Measurements from ENCODE around the gene PDIK1L. TPM values are rescaled to one million over a fixed set of nuclear protein-coding genes. Genes with fewer than 3 reads are reported as not detected.

The PDIK1L gene
- polyA plus RNA-seq, 3 donors: 1.2 to 2.5 (median 2.3) TPM

- no peak for DNase-seq
- intact Hi-C loops (cut with micrococcal nuclease): no loop called here
- WGBS (ENCODE audit: insufficient coverage): 90% methylated on average over 2 of the region's 2 CpGs
- H3K4me1 Mint-ChIP-seq: peaks cover 1% of the 10 kb centered on the region
- Histone ChIP-seq H3K9ac (ENCODE audit: insufficient read depth, low read length, poor library complexity, severe bottlenecking) (no peak overlapping the region), H3K79me2 (ENCODE audit: insufficient read depth, low read length) (no peaks in the 10 kb centered on the region), H3K4me1 (ENCODE audit: control insufficient read depth in 1 of 2, insufficient read depth in 2 of 2, low read length in 2 of 2) (no peaks in the 10 kb centered on the region), H3K36me3 (replicated peaks in 1 of 2; ENCODE audit: control insufficient read depth in 1 of 2, insufficient read depth in 2 of 2, low read length in 2 of 2) (no peaks in the 10 kb centered on the region), H2AFZ (ENCODE audit: insufficient read depth, low read depth, low read length, poor library complexity, severe bottlenecking) (no peak overlapping the region), H3K4me3 (replicated peaks in 1 of 3; ENCODE audit: low read depth in 2 of 3, low read length in 3 of 3) (no peak overlapping the region), H3K27me3 (ENCODE audit: control insufficient read depth in 2 of 2, insufficient read depth in 2 of 2, low read length in 2 of 2) (peaks cover 0 to 3% of the 10 kb centered on the region in 2 donors), H4K20me1 (ENCODE audit: insufficient read depth, low read length) (no peaks in the 10 kb centered on the region), H3K4me2 (replicated peaks; ENCODE audit: extremely low read depth, low read length, poor library complexity, severe bottlenecking) (no peak overlapping the region), H3K9me3 (replicated peaks in 1 of 2; ENCODE audit: control insufficient read depth in 1 of 2, insufficient read depth in 1 of 2, low read length in 2 of 2) (no peaks in the 10 kb centered on the region), H3K27ac (ENCODE audit: low read depth in 1 of 2, low read length in 2 of 2) (no peak overlapping the region)
- peaks cover 0 to under 1% (median 0%) of the 10 kb centered on the region in 7 donors for H3K9me3 Mint-ChIP-seq
- no peak overlapping the region for H3K27ac Mint-ChIP-seq
- H3K27me3 Mint-ChIP-seq (ENCODE audit: low read depth in 3 of 3): peaks cover 3 to 15% (median 13%) of the 10 kb centered on the region in 3 donors
- TF ChIP-seq CTCF (IDR thresholded peaks at IDR 0.05): no peak
- no peaks in the 10 kb centered on the region for H3K36me3 Mint-ChIP-seq
- no peak overlapping the region for H3K4me3 Mint-ChIP-seq
Measured at GRCh38 chr1:26084844-26085243, 26.8 kb upstream of the PDIK1L start.

- Histone ChIP-seq H3K79me2 (ENCODE audit: insufficient read depth, low read length) (no peaks in the 10 kb centered on the region), H3K27ac (ENCODE audit: low read depth in 1 of 2, low read length in 2 of 2) (no peak overlapping the region), H3K9ac (ENCODE audit: insufficient read depth, low read length, poor library complexity, severe bottlenecking) (no peak overlapping the region), H3K4me1 (ENCODE audit: control insufficient read depth in 1 of 2, insufficient read depth in 2 of 2, low read length in 2 of 2) (no peaks in the 10 kb centered on the region), H3K36me3 (replicated peaks in 1 of 2; ENCODE audit: control insufficient read depth in 1 of 2, insufficient read depth in 2 of 2, low read length in 2 of 2) (no peaks in the 10 kb centered on the region), H3K4me2 (replicated peaks; ENCODE audit: extremely low read depth, low read length, poor library complexity, severe bottlenecking) (no peak overlapping the region), H3K9me3 (replicated peaks in 1 of 2; ENCODE audit: control insufficient read depth in 1 of 2, insufficient read depth in 1 of 2, low read length in 2 of 2) (no peaks in the 10 kb centered on the region), H4K20me1 (ENCODE audit: insufficient read depth, low read length) (no peaks in the 10 kb centered on the region), H3K27me3 (ENCODE audit: control insufficient read depth in 2 of 2, insufficient read depth in 2 of 2, low read length in 2 of 2) (peaks cover 0 to 12% of the 10 kb centered on the region in 2 donors), H3K4me3 (replicated peaks in 1 of 3; ENCODE audit: low read depth in 2 of 3, low read length in 3 of 3) (no peak overlapping the region), H2AFZ (ENCODE audit: insufficient read depth, low read depth, low read length, poor library complexity, severe bottlenecking) (no peak overlapping the region)
- Mint-ChIP-seq H3K36me3 (no peaks in the 10 kb centered on the region), H3K27ac (no peak overlapping the region), H3K9me3 (peaks cover 0 to 3% (median 0%) of the 10 kb centered on the region in 7 donors), H3K27me3 (ENCODE audit: low read depth in 3 of 3) (peaks cover 20 to 36% (median 21%) of the 10 kb centered on the region in 3 donors), H3K4me1 (no peaks in the 10 kb centered on the region), H3K4me3 (no peak overlapping the region)
- WGBS (ENCODE audit: insufficient coverage): no CpG with 5 or more reads among the region's 3 CpGs
- DNase-seq: no peak
- TF ChIP-seq CTCF (IDR thresholded peaks at IDR 0.05): no peak
- intact Hi-C loops (cut with micrococcal nuclease): no loop called here
Measured at GRCh38 chr1:26089125-26089524, 22.5 kb upstream of the PDIK1L start.

All from CD14-positive monocyte (primary cell).